ENCODE results near the gene RDM1. TPM values are rescaled to one million over a fixed set of nuclear protein-coding genes. Genes with fewer than 3 reads are reported as not detected.

The RDM1 gene
- total RNA-seq, 1 experiment from 2014 or later = 5.5 TPM

GRCh38 chr17:35972945-35973332 is 42.4 kb upstream of the RDM1 start:
- ChIA-PET CTCF (no interaction called here), POLR2A (no interaction called here)
- Histone ChIP-seq H3K36me3 (ENCODE audit: control insufficient read depth, insufficient read depth, low read length) (no peaks in the 10 kb centered on the region), H3K4me1 (ENCODE audit: control insufficient read depth, insufficient read depth, low read length) (peaks cover 5% of the 10 kb centered on the region; the same call in 1 of the 2 replicates), H3K9me3 (ENCODE audit: control insufficient read depth, insufficient read depth, low read depth, low read length) (no peaks in the 10 kb centered on the region), H3K4me3 (ENCODE audit: low read depth in 2 of 2, low read length in 2 of 2) (no peak overlapping the region), H3K27ac (ENCODE audit: low read length) (no peak overlapping the region), H3K27me3 (ENCODE audit: control insufficient read depth, insufficient read depth, low read length) (no peaks in the 10 kb centered on the region)
- in situ Hi-C loops (cut with HindIII; ENCODE audit: low pct_unique_long_range_greater_than_20kb, low sequenced_read_pairs) (no loop called here), intact Hi-C loops (cut with micrococcal nuclease; ENCODE audit: unreplicated experiment) (no loop called here)
- TF ChIP-seq, protein P1, sequence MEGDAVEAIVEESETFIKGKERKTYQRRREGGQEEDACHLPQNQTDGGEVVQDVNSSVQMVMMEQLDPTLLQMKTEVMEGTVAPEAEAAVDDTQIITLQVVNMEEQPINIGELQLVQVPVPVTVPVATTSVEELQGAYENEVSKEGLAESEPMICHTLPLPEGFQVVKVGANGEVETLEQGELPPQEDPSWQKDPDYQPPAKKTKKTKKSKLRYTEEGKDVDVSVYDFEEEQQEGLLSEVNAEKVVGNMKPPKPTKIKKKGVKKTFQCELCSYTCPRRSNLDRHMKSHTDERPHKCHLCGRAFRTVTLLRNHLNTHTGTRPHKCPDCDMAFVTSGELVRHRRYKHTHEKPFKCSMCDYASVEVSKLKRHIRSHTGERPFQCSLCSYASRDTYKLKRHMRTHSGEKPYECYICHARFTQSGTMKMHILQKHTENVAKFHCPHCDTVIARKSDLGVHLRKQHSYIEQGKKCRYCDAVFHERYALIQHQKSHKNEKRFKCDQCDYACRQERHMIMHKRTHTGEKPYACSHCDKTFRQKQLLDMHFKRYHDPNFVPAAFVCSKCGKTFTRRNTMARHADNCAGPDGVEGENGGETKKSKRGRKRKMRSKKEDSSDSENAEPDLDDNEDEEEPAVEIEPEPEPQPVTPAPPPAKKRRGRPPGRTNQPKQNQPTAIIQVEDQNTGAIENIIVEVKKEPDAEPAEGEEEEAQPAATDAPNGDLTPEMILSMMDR (IDR thresholded peaks at IDR 0.05) = no peak
- no peak for TF ChIP-seq SIN3A (IDR thresholded peaks at IDR 0.05; ENCODE audit: borderline replicate concordance, insufficient read depth, low read depth, low read length)
- TF ChIP-seq TCF7L2 (IDR thresholded peaks at IDR 0.05; ENCODE audit: low read depth, low read length) = no peak
- TF ChIP-seq POLR2AphosphoS5 (IDR thresholded peaks at IDR 0.05; ENCODE audit: low read depth, low read length) = no peak
- no peak for TF ChIP-seq REST (IDR thresholded peaks at IDR 0.05; ENCODE audit: insufficient read depth in 1 of 2, low read depth in 2 of 2, low read length in 1 of 2)
- no TSS peak for BruUV-seq (replicated peaks)
- no peak for DNase-seq (ENCODE audit: low read depth, low spot score)
- ATAC-seq = no peak

- intact Hi-C loops (cut with micrococcal nuclease; ENCODE audit: unreplicated experiment) = no loop called here
- no peak for ATAC-seq
- in situ Hi-C loops (cut with HindIII; ENCODE audit: low pct_unique_long_range_greater_than_20kb, low sequenced_read_pairs) = no loop called here
- Histone ChIP-seq H3K27ac (ENCODE audit: low read length) (no peak overlapping the region), H3K4me1 (ENCODE audit: control insufficient read depth, insufficient read depth, low read length) (peaks cover 5% of the 10 kb centered on the region; the same call in 1 of the 2 replicates), H3K36me3 (ENCODE audit: control insufficient read depth, insufficient read depth, low read length) (no peaks in the 10 kb centered on the region), H3K9me3 (ENCODE audit: control insufficient read depth, insufficient read depth, low read depth, low read length) (no peaks in the 10 kb centered on the region), H3K27me3 (ENCODE audit: control insufficient read depth, insufficient read depth, low read length) (no peaks in the 10 kb centered on the region), H3K4me3 (ENCODE audit: low read depth in 2 of 2, low read length in 2 of 2) (no peak overlapping the region)
- POLR2A ChIA-PET = no interaction called here
- no peak for DNase-seq (ENCODE audit: low read depth, low spot score)
- no TSS peak for BruUV-seq (replicated peaks)
- CTCF ChIA-PET = no interaction called here
- TF ChIP-seq REST (IDR thresholded peaks at IDR 0.05; ENCODE audit: insufficient read depth in 1 of 2, low read depth in 2 of 2, low read length in 1 of 2) (no peak), SIN3A (IDR thresholded peaks at IDR 0.05; ENCODE audit: borderline replicate concordance, insufficient read depth, low read depth, low read length) (no peak), POLR2AphosphoS5 (IDR thresholded peaks at IDR 0.05; ENCODE audit: low read depth, low read length) (no peak), TCF7L2 (IDR thresholded peaks at IDR 0.05; ENCODE audit: low read depth, low read length) (no peak)
- TF ChIP-seq, protein P1 (IDR thresholded peaks at IDR 0.05) = no peak
These were observed 42.0 kb upstream of the RDM1 start for GRCh38 chr17:35972535-35972934.
